Karpas-422 (cell line): Measurements from ENCODE around the gene ACOX3. TPM values are rescaled to one million over a fixed set of nuclear protein-coding genes. Genes with fewer than 3 reads are reported as not detected.

ENCODE experiments used
- DNase-seq: peaks from one replicate; pipeline ENCODE4 v3.0.0-alpha.2; 2015
- H2AFZ ChIP-seq: fragments of 200-600 bp; sonication (generic); 2 replicates; pipeline ENCODE4 v1.6.1; 2014; ENCODE audit warnings: antibody characterized with exemption, low read length, mixed read lengths
- H3K27ac ChIP-seq: fragments of 200-600 bp; sonication (generic); 2 replicates; pipeline ENCODE4 v1.5.1; 2014; ENCODE audit warnings: mild to moderate bottlenecking, low read length, moderate library complexity
- H3K27me3 ChIP-seq: fragments of 200-600 bp; sonication (generic); 2 replicates; pipeline ENCODE4 v1.6.1; 2014; ENCODE audit warnings: low read length, mixed read lengths
- H3K36me3 ChIP-seq: fragments of 200-600 bp; sonication (generic); 2 replicates; pipeline ENCODE4 v1.6.1; 2014; ENCODE audit warnings: low read length, mixed read lengths; ENCODE audit not compliant: insufficient read depth
- H3K4me1 ChIP-seq: fragments of 200-600 bp; sonication (generic); 2 replicates; pipeline ENCODE4 v1.6.1; 2014; ENCODE audit warnings: mild to moderate bottlenecking, low read length, mixed read lengths
- H3K4me2 ChIP-seq: fragments of 200-600 bp; sonication (generic); 2 replicates; pipeline ENCODE4 v1.6.1; 2014; ENCODE audit warnings: low read length, low read depth, mild to moderate bottlenecking; ENCODE audit not compliant: poor library complexity, severe bottlenecking
- H3K4me3 ChIP-seq: fragments of 200-600 bp; sonication (generic); 2 replicates; pipeline ENCODE4 v1.5.1; 2014; ENCODE audit warnings: mild to moderate bottlenecking, antibody characterized with exemption, low read length, mixed read lengths
- H3K79me2 ChIP-seq: fragments of 200-600 bp; sonication (generic); 2 replicates; pipeline ENCODE4 v1.6.1; 2014; ENCODE audit warnings: mild to moderate bottlenecking, low read length, mixed read lengths
- H3K9ac ChIP-seq: fragments of 200-600 bp; sonication (generic); 2 replicates; pipeline ENCODE4 v1.6.0; 2014; ENCODE audit warnings: low read length
- H3K9me2 ChIP-seq: fragments of 200-600 bp; sonication (generic), shearing (Covaris generic); replicated peaks from 2 replicates; pipeline ENCODE4 v1.6.0; 2014; ENCODE audit warnings: mild to moderate bottlenecking, low read length, moderate library complexity; ENCODE audit not compliant: insufficient read depth
- H3K9me3 ChIP-seq: fragments of 300-700, 200-600 bp; sonication (generic); 2 replicates; pipeline ENCODE4 v1.6.1; 2014; ENCODE audit warnings: low read length, mixed read lengths
- H4K20me1 ChIP-seq: fragments of 200-600 bp; sonication (generic); 2 replicates; pipeline ENCODE4 v1.6.1; 2014; ENCODE audit warnings: mild to moderate bottlenecking, antibody characterized with exemption, low read length, low read depth; ENCODE audit not compliant: insufficient read depth
- total RNA-seq: library from RNA; depleted of rRNA; stranded (reverse); fragments of >200 nt; shearing (Covaris generic); gene quantifications from 2 replicates; pipeline ENCODE4 v1.2.3, GENCODE V29; 2014; ENCODE audit warnings: low replicate concordance

Gene ACOX3
- total RNA-seq, 1 experiment from 2014 or later: 17.6 TPM

- Histone ChIP-seq H3K9ac (no peak overlapping the region), H3K36me3 (no peaks in the 10 kb centered on the region), H3K27me3 (no peaks in the 10 kb centered on the region), H3K4me3 (no peak overlapping the region), H3K9me2 (no peaks in the 10 kb centered on the region), H3K4me1 (no peaks in the 10 kb centered on the region), H3K9me3 (no peaks in the 10 kb centered on the region), H4K20me1 (no peaks in the 10 kb centered on the region), H3K27ac (no peak overlapping the region), H2AFZ (no peak overlapping the region), H3K4me2 (no peak overlapping the region), H3K79me2 (no peaks in the 10 kb centered on the region)
- no peak for DNase-seq
Observed at GRCh38 chr4:8378101-8378724, 62.3 kb downstream of the ACOX3 start.

GRCh38 chr4:8377103-8378075, 63.1 kb downstream of the ACOX3 start:
- Histone ChIP-seq H3K27me3 (no peaks in the 10 kb centered on the region), H3K27ac (no peak overlapping the region), H2AFZ (no peak overlapping the region), H3K9me3 (no peaks in the 10 kb centered on the region), H3K9ac (no peak overlapping the region), H4K20me1 (no peaks in the 10 kb centered on the region), H3K4me2 (no peak overlapping the region), H3K79me2 (no peaks in the 10 kb centered on the region), H3K9me2 (no peaks in the 10 kb centered on the region), H3K4me3 (no peak overlapping the region), H3K36me3 (no peaks in the 10 kb centered on the region), H3K4me1 (no peaks in the 10 kb centered on the region)
- no peak for DNase-seq

- Histone ChIP-seq H4K20me1 (no peaks in the 10 kb centered on the region), H3K36me3 (no peaks in the 10 kb centered on the region), H3K27ac (no peak overlapping the region), H3K4me2 (no peak overlapping the region), H3K9me2 (no peaks in the 10 kb centered on the region), H3K4me1 (no peaks in the 10 kb centered on the region), H2AFZ (no peak overlapping the region), H3K79me2 (no peaks in the 10 kb centered on the region), H3K27me3 (no peaks in the 10 kb centered on the region), H3K9ac (no peak overlapping the region), H3K9me3 (no peaks in the 10 kb centered on the region), H3K4me3 (no peak overlapping the region)
- no peak for DNase-seq
Observed at GRCh38 chr4:8376361-8377102, 64.0 kb downstream of the ACOX3 start.

- H3K79me2 ChIP-seq: no peaks in the 10 kb centered on the region
- H3K27ac ChIP-seq: no peak overlapping the region
- DNase-seq: no peak
- no peak overlapping the region for H3K4me2 ChIP-seq
- H3K9me2 ChIP-seq: no peaks in the 10 kb centered on the region
- H2AFZ ChIP-seq: no peak overlapping the region
- no peaks in the 10 kb centered on the region for H3K36me3 ChIP-seq
- no peaks in the 10 kb centered on the region for H4K20me1 ChIP-seq
- no peak overlapping the region for H3K9ac ChIP-seq
- H3K9me3 ChIP-seq: no peaks in the 10 kb centered on the region
- no peaks in the 10 kb centered on the region for H3K27me3 ChIP-seq
- no peaks in the 10 kb centered on the region for H3K4me1 ChIP-seq
- H3K4me3 ChIP-seq: no peak overlapping the region
Observed at GRCh38 chr4:8374851-8375649, 65.5 kb downstream of the ACOX3 start.

GRCh38 chr4:8373973-8374545, 66.5 kb downstream of the ACOX3 start:
- Histone ChIP-seq H3K27ac (no peak overlapping the region), H3K9me2 (no peaks in the 10 kb centered on the region), H4K20me1 (no peaks in the 10 kb centered on the region), H2AFZ (no peak overlapping the region), H3K4me2 (no peak overlapping the region), H3K9me3 (no peaks in the 10 kb centered on the region), H3K27me3 (no peaks in the 10 kb centered on the region), H3K4me1 (no peaks in the 10 kb centered on the region), H3K9ac (no peak overlapping the region), H3K36me3 (no peaks in the 10 kb centered on the region), H3K79me2 (no peaks in the 10 kb centered on the region), H3K4me3 (no peak overlapping the region)
- DNase-seq: no peak

GRCh38 chr4:8373270-8373972, 67.1 kb downstream of the ACOX3 start:
- no peak overlapping the region for H3K27ac ChIP-seq
- H3K9ac ChIP-seq: no peak overlapping the region
- no peaks in the 10 kb centered on the region for H3K9me3 ChIP-seq
- no peak for DNase-seq
- H3K9me2 ChIP-seq: no peaks in the 10 kb centered on the region
- no peak overlapping the region for H2AFZ ChIP-seq
- H3K4me1 ChIP-seq: no peaks in the 10 kb centered on the region
- H4K20me1 ChIP-seq: no peaks in the 10 kb centered on the region
- no peaks in the 10 kb centered on the region for H3K79me2 ChIP-seq
- H3K4me3 ChIP-seq: no peak overlapping the region
- H3K36me3 ChIP-seq: no peaks in the 10 kb centered on the region
- no peaks in the 10 kb centered on the region for H3K27me3 ChIP-seq
- no peak overlapping the region for H3K4me2 ChIP-seq

GRCh38 chr4:8372506-8372905, 68.0 kb downstream of the ACOX3 start:
- Histone ChIP-seq H3K9me2 (no peaks in the 10 kb centered on the region), H3K4me1 (no peaks in the 10 kb centered on the region), H4K20me1 (no peaks in the 10 kb centered on the region), H3K79me2 (no peaks in the 10 kb centered on the region), H3K4me3 (no peak overlapping the region), H3K36me3 (no peaks in the 10 kb centered on the region), H3K4me2 (no peak overlapping the region), H3K27me3 (no peaks in the 10 kb centered on the region), H3K27ac (no peak overlapping the region), H2AFZ (no peak overlapping the region), H3K9ac (no peak overlapping the region), H3K9me3 (no peaks in the 10 kb centered on the region)
- no peak for DNase-seq
